CD4-positive, alpha-beta T cell treated with Interferon gamma for 1 hour (primary cell): ENCODE measurements around the gene HOMEZ.
"Not testable (repeated sequence)": the region's sequence is repeated elsewhere in the genome, so short reads cannot be mapped to it uniquely, and the experiment has no call there.

ENCODE experiments used
- DNase-seq: peaks from one replicate; pipeline ENCODE4 v3.0.0-alpha.2; 2020

The HOMEZ gene

GRCh38 chr14:23275412-23275811 lies 10.5 kb downstream of the HOMEZ start:
- DNase-seq, result no peak

GRCh38 chr14:23269193-23269592 lies 16.7 kb downstream of the HOMEZ start:
- DNase-seq, result no peak

- not testable (repeated sequence) for DNase-seq
Measured at GRCh38 chr14:23260849-23261248, 25.1 kb downstream of the HOMEZ start.

GRCh38 chr14:23259426-23259825 lies 26.5 kb downstream of the HOMEZ start:
- DNase-seq, result no peak

- DNase-seq, result no peak
Measured at GRCh38 chr14:23258256-23258655, 27.7 kb downstream of the HOMEZ start.

GRCh38 chr14:23252420-23253333 lies 33.3 kb downstream of the HOMEZ start:
- DNase-seq, result no peak

- DNase-seq, result no peak
Measured at GRCh38 chr14:23252006-23252405, 33.9 kb downstream of the HOMEZ start.

GRCh38 chr14:23249824-23250223 lies 36.1 kb downstream of the HOMEZ start:
- DNase-seq, result no peak

GRCh38 chr14:23248601-23249000 lies 37.3 kb downstream of the HOMEZ start:
- DNase-seq, result no peak

- no peak for DNase-seq
Measured at GRCh38 chr14:23245282-23245681, 40.6 kb downstream of the HOMEZ start.

GRCh38 chr14:23243066-23243465 lies 42.9 kb downstream of the HOMEZ start:
- no peak for DNase-seq

GRCh38 chr14:23242076-23242475 lies 43.9 kb downstream of the HOMEZ start:
- no peak for DNase-seq

- DNase-seq, result not testable (repeated sequence)
Measured at GRCh38 chr14:23241061-23241715, 44.7 kb downstream of the HOMEZ start.

GRCh38 chr14:23240661-23241060 lies 45.3 kb downstream of the HOMEZ start:
- DNase-seq, result no peak

- peak; percentile 71 for DNase-seq
Measured at GRCh38 chr14:23237772-23238594, 47.9 kb downstream of the HOMEZ start, which contains the start of gene RNF212B. Gene RNF212B, plus strand, starts transcription at chr14:23237936. Its CDS starts 2,410 bp downstream, at chr14:23240346.

- not testable (repeated sequence) for DNase-seq
Measured at GRCh38 chr14:23232241-23232808, 53.6 kb downstream of the HOMEZ start.

GRCh38 chr14:23228812-23229211 lies 57.1 kb downstream of the HOMEZ start:
- DNase-seq, result no peak

GRCh38 chr14:23227566-23227965 lies 58.4 kb downstream of the HOMEZ start:
- no peak for DNase-seq

- not testable (repeated sequence) for DNase-seq
Measured at GRCh38 chr14:23224958-23225357, 61.0 kb downstream of the HOMEZ start.
